Skeletal muscle tissue (tissue), 4 donors: Measurements from ENCODE around the gene DEAF1. TPM values are rescaled to one million over a fixed set of nuclear protein-coding genes. Genes with fewer than 3 reads are reported as not detected.
A peak's percentile ranks its signal among the peaks of the same experiment; 100 is the strongest.

ENCODE experiments used
- H3K27ac ChIP-seq: one replicate; pipeline ENCODE4 v1.7.0; 2013; ENCODE audit warnings: mild to moderate bottlenecking, low read depth, low read length, inconsistent platforms
- H3K27me3 ChIP-seq, 3 donors: one replicate each; pipeline ENCODE4 v1.7.0; 2013; ENCODE audit warnings: low read length in 3 of 3; ENCODE audit not compliant: control insufficient read depth in 3 of 3, insufficient read depth in 3 of 3
- H3K36me3 ChIP-seq, 3 donors: one replicate each; pipeline ENCODE4 v1.7.0; 2013; ENCODE audit warnings: low read length in 3 of 3; ENCODE audit not compliant: control insufficient read depth in 3 of 3, insufficient read depth in 3 of 3
- H3K4me1 ChIP-seq, 3 donors: one replicate each; pipeline ENCODE4 v1.7.0; 2013; ENCODE audit warnings: low read length in 3 of 3, mild to moderate bottlenecking in 3 of 3; ENCODE audit not compliant: control insufficient read depth in 3 of 3, insufficient read depth in 3 of 3
- H3K4me3 ChIP-seq, 3 donors: one replicate each; pipeline ENCODE4 v1.7.0; 2013; ENCODE audit warnings: low read length in 3 of 3
- H3K9ac ChIP-seq, 3 donors: one replicate each; pipeline ENCODE4 v1.7.0; 2013; ENCODE audit warnings: low read length in 3 of 3, mild to moderate bottlenecking in 3 of 3, moderate library complexity in 2 of 3, low read depth in 1 of 3
- H3K9me3 ChIP-seq, 3 donors: one replicate each; pipeline ENCODE4 v1.7.0; 2013; ENCODE audit warnings: low read length in 3 of 3; ENCODE audit not compliant: control insufficient read depth in 3 of 3
- total RNA-seq: library from RNA; depleted of rRNA; stranded (reverse); fragments of >200 nt; gene quantifications from one replicate; pipeline ENCODE4 v1.2.3, GENCODE V29; 2014
- donor health status: Osteomylitis.

The DEAF1 gene
- total RNA-seq, 1 donor from 2014 or later, result 17.2 TPM

- Histone ChIP-seq H3K4me3 (no peak overlapping the region), H3K9me3 (no peaks in the 10 kb centered on the region), H3K4me1 (peaks cover 32 to 58% (median 39%) of the 10 kb centered on the region in 3 donors), H3K27ac (no peak overlapping the region), H3K9ac (no peak overlapping the region), H3K27me3 (peaks cover 3 to 7% (median 7%) of the 10 kb centered on the region in 3 donors), H3K36me3 (peaks cover 12 to 17% (median 17%) of the 10 kb centered on the region in 3 donors)
Measured at GRCh38 chr11:701741-702461, 6.9 kb upstream of the DEAF1 start.

DNA sequence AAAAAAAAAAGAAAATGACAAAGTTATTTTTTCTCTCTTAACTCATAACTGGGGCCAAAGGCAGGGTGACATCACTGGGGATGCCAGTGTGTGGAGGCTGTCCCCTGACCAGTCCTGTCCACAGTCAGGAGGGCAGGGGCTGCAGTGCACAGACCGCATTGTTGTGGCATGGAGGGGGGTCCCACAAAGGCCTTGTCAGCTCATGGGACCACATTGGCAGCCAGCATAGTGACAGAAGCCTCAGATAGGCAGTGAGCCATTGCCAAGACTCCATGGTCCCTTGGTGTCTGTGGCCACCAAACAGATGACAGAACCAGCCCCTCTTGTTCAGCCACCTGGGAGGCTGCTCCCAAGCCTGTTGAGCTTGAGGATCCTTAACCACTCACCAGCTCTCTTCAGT, 4.7 kb upstream of the DEAF1 start:
- Histone ChIP-seq H3K27me3 (no peaks in the 10 kb centered on the region), H3K9me3 (no peaks in the 10 kb centered on the region), H3K4me1 (peaks cover 32 to 51% (median 37%) of the 10 kb centered on the region in 3 donors), H3K9ac (peak overlapping the region in 2 of 3 donors; percentile 38 to 45), H3K4me3 (no peak overlapping the region), H3K27ac (no peak overlapping the region), H3K36me3 (peaks cover 12 to 17% (median 17%) of the 10 kb centered on the region in 3 donors)

- Histone ChIP-seq H3K27me3 (no peaks in the 10 kb centered on the region), H3K9me3 (no peaks in the 10 kb centered on the region), H3K36me3 (peaks cover 11 to 17% (median 12%) of the 10 kb centered on the region in 3 donors), H3K4me1 (peaks cover 36 to 48% (median 39%) of the 10 kb centered on the region in 3 donors), H3K9ac (no peak overlapping the region), H3K27ac (peak overlapping the region; percentile 40), H3K4me3 (no peak overlapping the region)
Measured at GRCh38 chr11:699116-699508, 4.1 kb upstream of the DEAF1 start.

DNA sequence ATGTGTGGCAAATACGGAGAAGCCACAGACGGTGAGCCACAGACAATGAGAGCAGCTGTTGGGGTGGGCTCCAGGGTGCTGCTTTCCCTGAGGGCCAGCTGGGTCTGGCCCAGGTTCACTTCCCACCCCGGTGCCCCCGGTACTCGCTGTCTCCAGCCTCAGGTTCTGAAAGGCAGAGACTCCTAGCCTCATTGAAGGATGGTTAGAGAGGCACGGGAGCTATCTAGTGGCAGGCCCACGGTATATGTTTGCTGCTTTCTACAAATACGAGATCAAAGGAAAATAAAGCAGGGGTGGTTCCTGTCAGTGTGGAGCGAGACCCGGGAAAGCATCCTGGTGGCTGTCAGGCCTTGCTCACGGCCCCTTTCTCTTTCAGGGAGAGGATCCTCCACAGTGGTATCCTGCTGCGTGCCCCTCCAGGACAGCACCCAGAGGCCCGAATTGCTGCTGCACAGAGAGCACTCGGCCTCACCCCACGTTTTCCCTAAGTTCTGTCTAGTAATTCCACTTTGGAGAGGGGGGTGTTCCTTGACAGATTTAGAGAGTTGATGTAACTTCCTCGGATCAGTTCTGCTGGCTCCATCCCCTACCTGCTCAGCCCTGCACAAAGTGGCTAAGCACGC, 3.6 kb upstream of the DEAF1 start:
- no peaks in the 10 kb centered on the region for H3K27me3 ChIP-seq
- peak overlapping the region in 1 of 3 donors; percentile 50 for H3K9ac ChIP-seq
- peak overlapping the region; percentile 40 for H3K27ac ChIP-seq
- H3K36me3 ChIP-seq, result peaks cover 11 to 17% (median 12%) of the 10 kb centered on the region in 3 donors
- no peaks in the 10 kb centered on the region for H3K9me3 ChIP-seq
- H3K4me1 ChIP-seq, result peaks cover 40 to 51% (median 44%) of the 10 kb centered on the region in 3 donors
- H3K4me3 ChIP-seq, result no peak overlapping the region

- no peaks in the 10 kb centered on the region for H3K27me3 ChIP-seq
- H3K4me3 ChIP-seq, result peak overlapping the region; percentile 11 to 54 (median 17)
- peaks cover 36 to 50% (median 50%) of the 10 kb centered on the region in 3 donors for H3K4me1 ChIP-seq
- no peaks in the 10 kb centered on the region for H3K9me3 ChIP-seq
- H3K27ac ChIP-seq, result peak overlapping the region; percentile 98
- peak overlapping the region; percentile 66 to 96 (median 85) for H3K9ac ChIP-seq
- H3K36me3 ChIP-seq, result peaks cover 8 to 17% (median 11%) of the 10 kb centered on the region in 3 donors
Measured at GRCh38 chr11:697811-698311, 2.8 kb upstream of the DEAF1 start.

DNA sequence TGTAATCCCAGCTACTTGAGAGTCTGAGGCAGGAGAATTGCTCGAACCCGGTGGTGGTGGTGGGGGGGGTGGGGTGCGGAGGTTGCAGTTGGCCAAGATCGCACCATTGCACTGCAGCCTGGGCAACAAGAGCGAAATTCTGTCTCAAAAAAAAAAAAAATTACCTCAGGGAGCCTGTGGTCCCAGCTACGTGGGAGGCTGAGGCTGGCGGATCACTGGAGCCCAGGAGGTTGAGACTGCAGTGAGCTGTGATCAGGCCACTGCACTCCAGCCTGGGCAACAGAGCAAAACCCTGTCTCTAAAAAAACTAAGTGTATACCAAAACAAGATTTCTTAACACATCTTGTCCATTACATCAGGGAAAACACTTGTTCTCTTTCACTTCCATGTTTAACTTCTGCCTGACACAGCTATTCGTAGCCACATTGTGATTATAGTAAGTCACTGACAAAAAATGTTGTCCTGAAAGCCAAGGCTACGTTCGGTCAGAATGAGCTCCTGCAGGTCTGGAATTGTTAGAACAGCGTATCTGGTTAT, 2.0 kb upstream of the DEAF1 start:
- Histone ChIP-seq H3K27ac (peak overlapping the region; percentile 98), H3K27me3 (no peaks in the 10 kb centered on the region), H3K4me1 (peaks cover 31 to 46% (median 46%) of the 10 kb centered on the region in 3 donors), H3K4me3 (peak overlapping the region; percentile 7 to 87 (median 54)), H3K9me3 (no peaks in the 10 kb centered on the region), H3K36me3 (peaks cover 8 to 15% (median 11%) of the 10 kb centered on the region in 3 donors), H3K9ac (peak overlapping the region in 2 of 3 donors; percentile 85 to 96)

DNA sequence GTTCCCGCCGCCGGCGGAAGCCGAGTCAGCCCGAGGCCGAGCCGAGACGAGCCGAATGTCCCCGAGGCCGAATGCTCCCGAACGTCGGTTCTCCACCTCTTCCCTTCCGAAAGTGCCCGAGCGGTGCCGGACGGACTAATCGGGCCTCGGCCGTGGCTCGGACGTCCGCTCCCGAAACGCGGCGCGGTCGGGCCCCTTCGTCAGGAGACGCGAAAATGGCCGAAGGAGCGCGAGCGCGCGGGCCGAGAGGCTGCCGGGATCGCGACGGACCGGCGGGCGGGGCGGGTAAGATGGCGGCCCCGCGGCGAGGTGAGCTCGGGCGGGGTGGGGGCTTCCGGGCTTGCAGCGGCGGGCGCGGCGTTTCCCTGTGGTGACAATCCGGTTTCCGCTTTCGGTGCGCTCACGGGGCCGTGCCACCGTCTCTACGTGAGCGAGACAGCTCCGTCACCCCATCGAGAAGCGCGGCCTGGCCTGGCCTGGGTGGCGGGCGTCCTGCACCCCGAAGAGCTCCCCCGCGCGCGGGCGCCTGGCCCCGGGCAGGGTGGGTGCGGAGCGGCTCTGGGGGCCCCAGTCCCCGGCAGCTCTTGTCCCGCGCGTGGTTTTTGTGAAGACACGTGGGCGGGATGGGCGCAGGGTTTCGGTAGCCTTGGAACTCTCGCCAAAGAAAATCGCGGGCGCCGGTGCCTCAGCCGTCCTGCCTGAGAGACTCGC, 671 bp upstream of the DEAF1 start, which contains the start of gene TMEM80:
Gene TMEM80, plus strand, starts transcription at position 279 of the 711 bp plus-strand sequence. Its CDS starts 12 bp downstream, at position 291.
- H3K36me3 ChIP-seq, result peaks cover 0 to 6% (median 5%) of the 10 kb centered on the region in 3 donors
- peaks cover 31 to 46% (median 46%) of the 10 kb centered on the region in 3 donors for H3K4me1 ChIP-seq
- H3K4me3 ChIP-seq, result peak within 1 kb of the TSS; percentile 87 to 90 (median 89)
- no peaks in the 10 kb centered on the region for H3K9me3 ChIP-seq
- peak within 1 kb of the TSS; percentile 95 to 98 (median 97) for H3K9ac ChIP-seq
- H3K27me3 ChIP-seq, result no peaks in the 10 kb centered on the region
- peak within 1 kb of the TSS; percentile 98 for H3K27ac ChIP-seq

DNA sequence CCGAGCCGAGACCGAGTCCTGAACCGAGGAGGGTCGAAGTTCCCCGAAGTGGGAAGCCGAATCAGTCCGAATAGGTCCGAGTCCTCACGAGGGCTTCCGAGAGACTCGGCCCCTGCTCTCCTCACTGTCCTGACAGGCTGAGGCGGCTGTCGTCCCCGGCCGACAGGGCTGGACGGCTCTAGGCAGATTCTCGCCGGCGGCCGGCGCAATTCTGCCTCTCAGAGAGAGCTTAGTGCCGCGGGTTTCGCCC, 191 bp upstream of the DEAF1 start:
- H3K9ac ChIP-seq, result peak overlapping the region; percentile 95 to 98 (median 97)
- no peaks in the 10 kb centered on the region for H3K9me3 ChIP-seq
- H3K27ac ChIP-seq, result peak overlapping the region; percentile 98
- peaks cover 31 to 46% (median 46%) of the 10 kb centered on the region in 3 donors for H3K4me1 ChIP-seq
- peak overlapping the region; percentile 69 to 87 (median 85) for H3K4me3 ChIP-seq
- H3K36me3 ChIP-seq, result peaks cover 0 to 3% (median 2%) of the 10 kb centered on the region in 3 donors
- no peaks in the 10 kb centered on the region for H3K27me3 ChIP-seq

DNA sequence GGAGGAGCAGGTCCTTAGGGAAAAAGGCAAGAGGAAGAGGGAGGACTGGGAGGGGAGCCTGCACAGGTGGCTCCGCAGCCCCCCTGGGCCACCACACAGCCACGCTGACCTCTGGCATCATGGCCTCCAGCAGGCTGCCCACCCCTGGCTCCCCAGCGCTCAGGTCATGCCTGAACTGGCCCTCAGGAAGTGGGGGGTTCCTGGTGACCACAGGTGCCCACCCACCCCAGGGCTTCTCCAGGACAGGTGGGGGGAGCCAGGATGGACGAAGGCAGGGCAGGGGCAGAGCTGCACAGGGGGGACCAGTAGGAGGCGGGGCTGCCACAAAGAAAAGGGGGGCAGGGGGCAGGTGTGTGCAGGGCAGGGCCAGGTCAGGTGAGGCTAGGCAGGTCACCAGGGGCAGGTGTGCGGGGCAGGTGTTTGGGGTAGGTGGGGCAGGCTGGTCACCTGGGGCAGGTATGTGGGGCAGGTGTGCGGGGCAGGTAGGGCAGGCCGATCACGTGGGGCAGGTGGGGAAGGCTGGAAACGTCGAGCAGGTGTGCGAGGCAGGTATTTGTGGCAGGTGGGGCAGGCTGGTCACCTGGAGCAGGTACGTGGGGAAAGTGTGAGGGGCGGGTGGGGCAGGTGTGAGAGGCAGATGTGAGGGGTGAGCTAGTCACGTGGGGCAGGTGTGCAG, 997 bp downstream of the DEAF1 start:
- Histone ChIP-seq H3K36me3 (peaks cover 2 to 6% (median 5%) of the 10 kb centered on the region in 3 donors), H3K27ac (peak overlapping the region; percentile 19), H3K27me3 (no peaks in the 10 kb centered on the region), H3K9me3 (no peaks in the 10 kb centered on the region), H3K4me3 (peak overlapping the region; percentile 49 to 61 (median 56)), H3K4me1 (peaks cover 31 to 42% (median 41%) of the 10 kb centered on the region in 3 donors), H3K9ac (peak overlapping the region; percentile 34 to 61 (median 40))
